Erythroblast (primary cell): ENCODE results near the gene SP5.

ENCODE experiments used
- GATA1 ChIP-seq: IDR thresholded peaks from 2 replicates; pipeline ENCODE4 v1.6.1; 2011; ENCODE audit warnings: low read depth, mild to moderate bottlenecking, control low read depth, low read length, moderate library complexity
- POLR2A ChIP-seq: IDR thresholded peaks from 2 replicates; pipeline ENCODE4 v1.6.1; 2011; ENCODE audit warnings: mild to moderate bottlenecking, low read length

DNA sequence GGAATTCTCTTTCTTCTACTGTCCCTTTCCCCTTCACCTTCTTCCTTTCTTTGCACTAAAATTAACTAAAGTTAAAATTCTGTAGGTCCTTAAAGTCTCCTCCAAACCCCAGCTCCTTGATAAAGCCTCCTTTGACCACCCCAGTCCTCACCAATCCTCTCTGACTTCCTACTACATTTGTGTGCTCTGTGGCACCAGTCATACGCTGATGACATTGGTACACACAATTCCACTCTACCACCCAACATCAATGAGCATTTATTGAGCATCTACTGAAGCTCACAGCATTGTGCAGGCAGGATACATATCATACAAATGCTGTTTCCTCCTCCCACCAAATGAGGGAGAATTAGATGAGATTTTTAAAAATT is 4.5 kb upstream of the SP5 start:
- no peak for TF ChIP-seq POLR2A
- TF ChIP-seq GATA1 = no peak
